B cell (primary cell): ENCODE measurements around the gene YOD1. TPM values are rescaled to one million over a fixed set of nuclear protein-coding genes. Genes with fewer than 3 reads are reported as not detected.

Experiments
- polyA plus RNA-seq: library from polyadenylated mRNA; depleted of rRNA; stranded (reverse); fragments of >200 nt; gene quantifications from 2 replicates; pipeline ENCODE4 v1.2.3, GENCODE V29; 2012
- total RNA-seq, 2 donors: library from RNA; stranded (reverse); fragments of 120-200 nt in 1 of 2; gene quantifications; 1 replicate in 1 of 2; 2 replicates in 1 of 2; pipeline versions ENCODE4 v1.2.3 to v1.2.4, GENCODE V29; 2013 to 2022

Gene YOD1
- total and polyA plus RNA-seq, 2 donors (not counting 1 experiment from before 2014, with no cell fraction given) = 2.3 to 9.4 TPM

Other genes with a start within 250 kb of the YOD1 start
- gene IL20, start 185.6 kb downstream of the YOD1 start, total RNA-seq = not detected in 2 replicates
- not detected in 2 replicates for gene IL20, start 185.6 kb downstream of the YOD1 start, polyA plus RNA-seq
- gene IL24, start 153.8 kb downstream of the YOD1 start, total RNA-seq = not detected in 2 replicates
- not detected in 2 replicates for gene IL24, start 153.8 kb downstream of the YOD1 start, polyA plus RNA-seq
- 711 and 753 TPM in 2 replicates for gene FCMR, start 129.3 kb downstream of the YOD1 start, total RNA-seq
- gene FCMR, start 129.3 kb downstream of the YOD1 start, polyA plus RNA-seq = 686 and 931 TPM in 2 replicates
- 0.44 and 1.1 TPM in 2 replicates for gene PIGR, start 104.7 kb downstream of the YOD1 start, total RNA-seq
- 0.16 and 0.31 TPM in 2 replicates for gene PIGR, start 104.7 kb downstream of the YOD1 start, polyA plus RNA-seq
- not detected in 2 replicates for gene FCAMR, start 80.7 kb downstream of the YOD1 start, total RNA-seq
- gene FCAMR, start 80.7 kb downstream of the YOD1 start, polyA plus RNA-seq = not detected in 2 replicates
- gene C1orf116, start 18.5 kb downstream of the YOD1 start, total RNA-seq = 0.10 TPM in 1 of 2 replicates, not detected in the other
- 0.04 and 0.09 TPM in 2 replicates for gene C1orf116, start 18.5 kb downstream of the YOD1 start, polyA plus RNA-seq
- 15.6 and 18.2 TPM in 2 replicates for gene PFKFB2, start 2.1 kb upstream of the YOD1 start, total RNA-seq
- gene PFKFB2, start 2.1 kb upstream of the YOD1 start, polyA plus RNA-seq = 6.5 and 10.3 TPM in 2 replicates
- not detected in 2 replicates for gene C4BPB, start 37.7 kb upstream of the YOD1 start, total RNA-seq
- gene C4BPB, start 37.7 kb upstream of the YOD1 start, polyA plus RNA-seq = 0.34 and 0.85 TPM in 2 replicates
- not detected in 2 replicates for gene C4BPA, start 53.0 kb upstream of the YOD1 start, total RNA-seq
- gene C4BPA, start 53.0 kb upstream of the YOD1 start, polyA plus RNA-seq = not detected in 2 replicates